NT2/D1 (cell line): ENCODE results near the gene PDSS2.

Experiments
- SUZ12 ChIP-seq: IDR thresholded peaks from 2 replicates; pipeline ENCODE4 v1.6.1; 2011; ENCODE audit not compliant: insufficient read length, insufficient read depth; ENCODE audit errors: extremely low read depth
- YY1 ChIP-seq: IDR thresholded peaks from 2 replicates; pipeline ENCODE4 v1.6.1; 2011; ENCODE audit not compliant: insufficient read length, insufficient read depth
- ZNF274 ChIP-seq: IDR thresholded peaks from 2 replicates; pipeline ENCODE4 v1.6.1; 2011; ENCODE audit warnings: mild to moderate bottlenecking, low read depth, low read length

DNA sequence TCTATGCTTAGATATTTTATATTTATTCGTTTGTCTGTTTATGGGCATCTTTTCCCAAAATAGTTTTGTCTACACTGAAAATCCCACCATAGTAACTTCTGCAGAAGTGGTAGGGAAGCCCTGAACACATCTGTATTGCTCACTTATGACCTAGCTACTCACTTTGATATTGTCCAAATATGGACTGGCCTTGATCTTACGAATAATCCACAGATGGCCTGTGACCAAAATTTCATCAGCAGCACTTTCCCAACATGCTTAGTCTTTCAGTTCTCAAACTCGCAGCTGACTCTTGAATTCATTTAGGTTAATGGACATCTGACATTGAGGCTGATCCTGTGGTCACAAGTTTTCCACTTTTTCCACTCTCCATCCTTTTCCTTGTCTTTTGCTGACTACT, 263.2 kb downstream of the PDSS2 start:
- TF ChIP-seq ZNF274 (no peak), YY1 (no peak), SUZ12 (no peak)
